Measurements from ENCODE around the gene SH3PXD2A. TPM values are rescaled to one million over a fixed set of nuclear protein-coding genes. Genes with fewer than 3 reads are reported as not detected.
A peak's percentile ranks its signal among the peaks of the same experiment; 100 is the strongest.

SH3PXD2A gene
- total RNA-seq, 1 donor from 2014 or later: 2.3 TPM

DNA sequence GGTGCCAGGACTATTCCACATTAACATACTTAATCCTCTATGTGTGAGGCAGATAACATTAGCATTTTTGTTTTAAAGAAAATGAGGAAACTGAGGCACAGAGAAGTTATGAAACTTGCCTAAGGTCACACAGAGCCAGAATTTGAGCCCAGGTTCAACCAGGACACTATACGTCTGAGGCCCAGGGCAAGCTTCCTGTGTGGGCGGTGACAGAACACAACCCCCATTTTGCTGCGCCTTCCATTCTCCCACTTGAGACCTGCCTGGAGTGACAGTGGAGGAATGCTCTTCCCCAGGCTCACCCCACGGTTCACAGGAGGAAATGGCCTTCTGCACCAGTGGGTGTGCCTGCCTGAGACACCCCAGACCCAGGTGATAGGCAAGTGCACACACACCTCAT is 164.1 kb downstream of the SH3PXD2A start:
- H3K9ac ChIP-seq: no peak overlapping the region
- Mint-ChIP-seq H3K4me3 (no peak overlapping the region), H3K27me3 (ENCODE audit: insufficient read depth, low read depth) (peaks cover 31% of the 10 kb centered on the region), H3K9me3 (no peaks in the 10 kb centered on the region), H3K4me1 (peaks cover 20% of the 10 kb centered on the region), H3K36me3 (no peaks in the 10 kb centered on the region), H3K27ac (no peak overlapping the region)
- peaks cover 64% of the 10 kb centered on the region for H3K27me3 ChIP-seq
- peaks cover 8% of the 10 kb centered on the region for H4K20me1 ChIP-seq (ENCODE audit: low read depth)
- H3K4me3 ChIP-seq: no peak overlapping the region
- no peak overlapping the region for H2AFZ ChIP-seq (replicated peaks)
- peaks cover 20% of the 10 kb centered on the region for H3F3A ChIP-seq (ENCODE audit: low read depth)
- no peak overlapping the region for H3K4me2 ChIP-seq
- no peaks in the 10 kb centered on the region for H3K36me3 ChIP-seq
- no peaks in the 10 kb centered on the region for H3K9me3 ChIP-seq (ENCODE audit: low read depth)
- H3K27ac ChIP-seq: no peak overlapping the region
- no peaks in the 10 kb centered on the region for H3K79me2 ChIP-seq (ENCODE audit: low read depth)
- DNase-seq (ENCODE audit: low spot score): no peak
- no peak for TF ChIP-seq EZH2phosphoT487 (IDR thresholded peaks at IDR 0.05)
- TF ChIP-seq EZH2 (IDR thresholded peaks at IDR 0.05): no peak
- TF ChIP-seq, protein P1, sequence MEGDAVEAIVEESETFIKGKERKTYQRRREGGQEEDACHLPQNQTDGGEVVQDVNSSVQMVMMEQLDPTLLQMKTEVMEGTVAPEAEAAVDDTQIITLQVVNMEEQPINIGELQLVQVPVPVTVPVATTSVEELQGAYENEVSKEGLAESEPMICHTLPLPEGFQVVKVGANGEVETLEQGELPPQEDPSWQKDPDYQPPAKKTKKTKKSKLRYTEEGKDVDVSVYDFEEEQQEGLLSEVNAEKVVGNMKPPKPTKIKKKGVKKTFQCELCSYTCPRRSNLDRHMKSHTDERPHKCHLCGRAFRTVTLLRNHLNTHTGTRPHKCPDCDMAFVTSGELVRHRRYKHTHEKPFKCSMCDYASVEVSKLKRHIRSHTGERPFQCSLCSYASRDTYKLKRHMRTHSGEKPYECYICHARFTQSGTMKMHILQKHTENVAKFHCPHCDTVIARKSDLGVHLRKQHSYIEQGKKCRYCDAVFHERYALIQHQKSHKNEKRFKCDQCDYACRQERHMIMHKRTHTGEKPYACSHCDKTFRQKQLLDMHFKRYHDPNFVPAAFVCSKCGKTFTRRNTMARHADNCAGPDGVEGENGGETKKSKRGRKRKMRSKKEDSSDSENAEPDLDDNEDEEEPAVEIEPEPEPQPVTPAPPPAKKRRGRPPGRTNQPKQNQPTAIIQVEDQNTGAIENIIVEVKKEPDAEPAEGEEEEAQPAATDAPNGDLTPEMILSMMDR (IDR thresholded peaks at IDR 0.05): no peak
- H3K4me1 ChIP-seq: peaks cover 10% of the 10 kb centered on the region

DNA sequence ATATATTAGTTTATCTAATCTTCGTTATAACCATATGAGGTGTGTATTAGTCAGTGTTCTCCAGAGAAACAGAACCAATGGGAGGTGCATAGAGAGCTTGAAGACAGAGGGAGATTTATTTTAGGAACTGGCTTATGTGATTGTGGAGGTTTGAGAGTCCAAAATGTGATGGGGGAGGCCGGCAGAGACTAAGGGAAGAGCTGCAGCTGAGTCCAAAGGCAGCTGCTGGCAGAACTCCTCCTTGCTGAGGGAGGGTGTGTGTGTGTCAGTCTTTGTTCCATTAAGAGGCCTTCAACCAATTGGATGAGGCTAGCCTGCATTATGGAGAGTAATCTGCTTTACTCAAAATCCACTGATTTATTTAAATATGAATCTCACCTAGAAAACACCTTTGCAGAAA is 165.1 kb downstream of the SH3PXD2A start:
- Histone ChIP-seq H2AFZ (replicated peaks) (no peak overlapping the region), H3K4me2 (no peak overlapping the region), H3F3A (ENCODE audit: low read depth) (peaks cover 28% of the 10 kb centered on the region), H3K79me2 (ENCODE audit: low read depth) (no peaks in the 10 kb centered on the region), H3K27ac (no peak overlapping the region), H3K27me3 (peaks cover 54% of the 10 kb centered on the region), H4K20me1 (ENCODE audit: low read depth) (peaks cover 8% of the 10 kb centered on the region), H3K36me3 (no peaks in the 10 kb centered on the region), H3K4me3 (no peak overlapping the region), H3K4me1 (peaks cover 18% of the 10 kb centered on the region), H3K9me3 (ENCODE audit: low read depth) (no peaks in the 10 kb centered on the region), H3K9ac (no peak overlapping the region)
- H3K36me3 Mint-ChIP-seq: no peaks in the 10 kb centered on the region
- H3K27me3 Mint-ChIP-seq (ENCODE audit: insufficient read depth, low read depth): peaks cover 30% of the 10 kb centered on the region
- H3K9me3 Mint-ChIP-seq: no peaks in the 10 kb centered on the region
- H3K4me1 Mint-ChIP-seq: peaks cover 22% of the 10 kb centered on the region
- no peak overlapping the region for H3K4me3 Mint-ChIP-seq
- H3K27ac Mint-ChIP-seq: no peak overlapping the region
- TF ChIP-seq, protein P1 (IDR thresholded peaks at IDR 0.05): no peak
- no peak for TF ChIP-seq EZH2 (IDR thresholded peaks at IDR 0.05)
- no peak for DNase-seq (ENCODE audit: low spot score)

DNA sequence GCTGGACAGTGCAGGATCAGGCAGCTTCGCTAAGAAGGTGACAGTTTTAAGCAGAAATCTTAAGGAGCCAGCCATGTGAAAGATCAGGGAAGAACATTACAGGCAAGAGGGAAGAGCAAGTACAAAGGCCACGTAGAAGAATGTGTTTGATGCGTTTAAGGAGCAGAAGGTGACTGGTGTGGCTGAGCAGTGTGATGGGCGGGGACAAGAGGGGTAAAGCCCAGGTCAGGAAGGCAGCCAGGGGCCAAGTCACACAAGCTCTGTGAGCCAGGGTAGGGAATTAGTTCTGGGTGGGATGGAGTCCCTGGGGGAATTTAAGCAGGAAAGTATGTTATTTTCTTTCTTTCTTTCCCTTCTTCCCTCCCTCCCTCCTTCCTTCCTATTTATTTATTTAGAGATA is 166.9 kb downstream of the SH3PXD2A start:
- H3K4me1 Mint-ChIP-seq: peaks cover 20% of the 10 kb centered on the region
- H3K27ac Mint-ChIP-seq: peak overlapping the region; percentile 11

More for the DNA sequence above, 166.9 kb downstream of the SH3PXD2A start:
- peaks cover 19% of the 10 kb centered on the region for H3K4me1 ChIP-seq
- H3K27me3 ChIP-seq: peaks cover 36% of the 10 kb centered on the region
- H3K79me2 ChIP-seq (ENCODE audit: low read depth): no peaks in the 10 kb centered on the region
- Mint-ChIP-seq H3K9me3 (no peaks in the 10 kb centered on the region), H3K27me3 (ENCODE audit: insufficient read depth, low read depth) (peaks cover 20% of the 10 kb centered on the region), H3K4me3 (no peak overlapping the region), H3K36me3 (no peaks in the 10 kb centered on the region)
- H2AFZ ChIP-seq (replicated peaks): no peak overlapping the region
- H3K4me3 ChIP-seq: no peak overlapping the region
- peaks cover 2% of the 10 kb centered on the region for H4K20me1 ChIP-seq (ENCODE audit: low read depth)
- H3K9ac ChIP-seq: no peak overlapping the region
- no peaks in the 10 kb centered on the region for H3K9me3 ChIP-seq (ENCODE audit: low read depth)
- H3K27ac ChIP-seq: no peak overlapping the region
- DNase-seq (ENCODE audit: low spot score): no peak
- H3K36me3 ChIP-seq: no peaks in the 10 kb centered on the region
- peaks cover 27% of the 10 kb centered on the region for H3F3A ChIP-seq (ENCODE audit: low read depth)
- no peak overlapping the region for H3K4me2 ChIP-seq
- TF ChIP-seq EZH2phosphoT487 (IDR thresholded peaks at IDR 0.05) (no peak), EZH2 (IDR thresholded peaks at IDR 0.05) (no peak)
- TF ChIP-seq, protein P1 (IDR thresholded peaks at IDR 0.05): no peak

Data from neural progenitor cell (in vitro differentiated cells).